GM12878 (cell line): ENCODE measurements around the gene PRKN. TPM values are rescaled to one million over a fixed set of nuclear protein-coding genes. Genes with fewer than 3 reads are reported as not detected.

Experiments used
- ATAC-seq: fragments of 200-7000 bp; cut with Tn5 transposase; 3 replicates; pipeline ENCODE4 v1.9.1; 2020; ENCODE audit warnings: mild to moderate bottlenecking, moderate library complexity
- BruUV-seq: library from RNA; stranded (reverse); fragments of 400-500 nt; replicated peaks from 2 replicates; lab custom pipeline; 2021; lab: Mats Ljungman, UMichigan
- CTCF ChIA-PET: fragments of 300-600 bp; sonication (Branson Sonifier 250); formaldehyde crosslinking; extraction: SDS; loops from one replicate; lab custom pipeline; 2021; ENCODE audit warnings: inconsistent platforms; lab: Yijun Ruan, JAX
- POLR2A ChIA-PET: fragments of 350-600 bp; formaldehyde crosslinking; extraction: SDS; loops from one replicate; lab custom pipeline; 2021; ENCODE audit warnings: inconsistent platforms; lab: Charles Lee
- RAD21 ChIA-PET: fragments of 300-600 bp; sonication (Branson Sonifier 250); formaldehyde crosslinking; loops from one replicate; lab custom pipeline; 2023; ENCODE audit warnings: antibody characterized with exemption; ENCODE audit not compliant: unreplicated experiment; lab: Charles Lee
- SMC1A ChIA-PET: fragments of 300-600 bp; sonication (Branson Sonifier 250); formaldehyde crosslinking; loops from one replicate; lab custom pipeline; 2023; ENCODE audit not compliant: unreplicated experiment, uncharacterized antibody; lab: Charles Lee
- DNase-seq: peaks from one replicate; pipeline ENCODE4 v3.0.0-alpha.2; 2011; ENCODE audit warnings: low read depth, low spot score
- FAIRE-seq: peaks from 3 replicates; lab custom pipeline; 2011; peaks lifted over from hg19 to GRCh38; lab: Jason Lieb, UNC
- H2AFZ ChIP-seq: 2 replicates; pipeline ENCODE4 v1.6.0; 2011; ENCODE audit warnings: low read depth, low read length, control low read depth; ENCODE audit not compliant: control insufficient read depth
- H3K27ac ChIP-seq: 2 replicates; pipeline ENCODE4 v1.5.1; 2011; ENCODE audit warnings: control low read depth; ENCODE audit not compliant: control insufficient read depth, insufficient read depth
- H3K27me3 ChIP-seq, 2 experiments: replicated peaks in 1 of 2; 2 replicates each; pipeline versions ENCODE4 v1.6.0 to v1.6.1; 2011; ENCODE audit warnings: low read length in 1 of 2; ENCODE audit not compliant: control insufficient read depth in 2 of 2, insufficient read depth in 2 of 2
- H3K36me3 ChIP-seq, 2 experiments: 2 replicates each; pipeline ENCODE4 v1.5.1; 2011; ENCODE audit warnings: low read length in 1 of 2; ENCODE audit not compliant: control insufficient read depth in 2 of 2, insufficient read depth in 2 of 2
- H3K4me1 ChIP-seq: 2 replicates; pipeline ENCODE4 v1.6.1; 2011; ENCODE audit warnings: mild to moderate bottlenecking, low read length, moderate library complexity, mixed read lengths; ENCODE audit not compliant: control insufficient read depth, insufficient read depth
- H3K4me2 ChIP-seq: 2 replicates; pipeline ENCODE4 v1.6.0; 2011; ENCODE audit warnings: control low read depth; ENCODE audit not compliant: control insufficient read depth, insufficient read depth
- H3K4me3 ChIP-seq: fragments of 200-600 bp; sonication (generic); 2 replicates; pipeline ENCODE4 v1.5.1; 2016
- H3K79me2 ChIP-seq: 2 replicates; pipeline ENCODE4 v1.6.0; 2011; ENCODE audit warnings: low read length; ENCODE audit not compliant: control insufficient read depth, insufficient read depth
- H3K9ac ChIP-seq: 2 replicates; pipeline ENCODE4 v1.8.0; 2011; ENCODE audit warnings: low read length, control low read depth, mixed read lengths; ENCODE audit not compliant: control insufficient read depth, insufficient read depth
- H3K9me3 ChIP-seq: replicated peaks from 3 replicates; pipeline ENCODE4 v1.5.1; 2011; ENCODE audit warnings: mild to moderate bottlenecking, low read length; ENCODE audit not compliant: control insufficient read depth, insufficient read depth
- H4K20me1 ChIP-seq: 2 replicates; pipeline ENCODE4 v1.6.0; 2011; ENCODE audit not compliant: control insufficient read depth, insufficient read depth
- ATF7 ChIP-seq: fragments of 450-650 bp; IDR thresholded peaks from 2 replicates; pipeline ENCODE4 v1.6.1; 2016; ENCODE audit warnings: low read depth, mild to moderate bottlenecking
- CHD1 ChIP-seq: IDR thresholded peaks from 2 replicates; pipeline ENCODE4 v1.6.1; 2012; ENCODE audit warnings: low read depth, low read length, improper control_type of control experiment
- EED ChIP-seq: sonication (generic); IDR thresholded peaks from 2 replicates; pipeline ENCODE4 v1.6.1; 2016; ENCODE audit warnings: antibody characterized with exemption, low read depth
- KDM1A ChIP-seq: fragments of 200-600 bp; sonication (generic); IDR thresholded peaks from 2 replicates; pipeline ENCODE4 v1.6.1; 2016; ENCODE audit warnings: borderline replicate concordance
- NBN ChIP-seq: fragments of 450-650 bp; IDR thresholded peaks from 2 replicates; pipeline ENCODE4 v1.6.1; 2016
- NFYB ChIP-seq: IDR thresholded peaks from 2 replicates; pipeline ENCODE4 v1.6.1; 2011; ENCODE audit warnings: low read depth, mild to moderate bottlenecking, low read length, improper control_type of control experiment, moderate library complexity; ENCODE audit not compliant: insufficient read depth
- NR2C2 ChIP-seq: IDR thresholded peaks from 2 replicates; pipeline ENCODE4 v1.6.1; 2011; ENCODE audit warnings: borderline replicate concordance, low read depth; ENCODE audit not compliant: control insufficient read depth, insufficient read length
- POLR2A ChIP-seq: IDR thresholded peaks from 2 replicates; pipeline ENCODE4 v1.6.1; 2011; ENCODE audit warnings: low read depth, mild to moderate bottlenecking, low read length
- POU2F2 ChIP-seq: IDR thresholded peaks from 3 replicates; pipeline ENCODE4 v1.6.1; 2011; ENCODE audit warnings: low read depth, mild to moderate bottlenecking, low read length, borderline replicate concordance
- RFX5 ChIP-seq: IDR thresholded peaks from 2 replicates; pipeline ENCODE4 v1.6.1; 2011; ENCODE audit warnings: low read depth, low read length, improper control_type of control experiment
- RUNX3 ChIP-seq: IDR thresholded peaks from 2 replicates; pipeline ENCODE4 v1.6.1; 2012; ENCODE audit warnings: low read length, inconsistent platforms
- TCF3 ChIP-seq: IDR thresholded peaks from 2 replicates; pipeline ENCODE4 v1.6.1; 2012; ENCODE audit warnings: low read depth, mild to moderate bottlenecking, low read length, borderline replicate concordance; ENCODE audit not compliant: insufficient read depth
- ZNF207 ChIP-seq: fragments of 450-650 bp; IDR thresholded peaks from 2 replicates; pipeline ENCODE4 v1.6.1; 2014; ENCODE audit warnings: antibody characterized with exemption, mild to moderate bottlenecking, borderline replicate concordance
- ZNF217 ChIP-seq: fragments of 450-650 bp; IDR thresholded peaks from 2 replicates; pipeline ENCODE4 v1.6.1; 2017; ENCODE audit warnings: antibody characterized with exemption, mild to moderate bottlenecking
- ZNF24 ChIP-seq: fragments of 450-650 bp; IDR thresholded peaks from 2 replicates; pipeline ENCODE4 v1.6.1; 2017; ENCODE audit warnings: antibody characterized with exemption, mild to moderate bottlenecking
- ZSCAN29 ChIP-seq: fragments of 450-650 bp; IDR thresholded peaks from 2 replicates; pipeline ENCODE4 v1.6.1; 2017; ENCODE audit warnings: mild to moderate bottlenecking, moderate library complexity
- WGBS: methylation state at CpG from one replicate; pipeline ENCODE4 v1.1.6; 2016; ENCODE audit warnings: low lambda C conversion rate; ENCODE audit not compliant: insufficient replicate concordance, insufficient coverage; ENCODE audit errors: missing lambda C conversion rate; 5-methylcytosine and 5-hydroxymethylcytosine counted together
- in situ Hi-C: fragments of 300-500 bp; cut with MboI; formaldehyde crosslinking; loops from 9 replicates; pipeline ENCODE4 v1.14.3; 2018; ENCODE audit warnings: mixed read lengths
- intact Hi-C: fragments of 100-400 bp; cut with micrococcal nuclease; formaldehyde crosslinking; loops from one replicate; pipeline ENCODE4 v1.14.2; 2022; ENCODE audit not compliant: unreplicated experiment
- polyA plus RNA-seq, 11 experiments: library from polyadenylated mRNA; depleted of rRNA in 4 of 11; unstranded in 6 of 11; stranded (reverse) in 5 of 11; fragments of >200 nt; fragmentation: Nextera tagmentation in 4 of 11; fragmentation: Illumina TruSeq in 1 of 11; extraction: Ambion mirVana in 4 of 11; extraction: Trizol in 1 of 11; gene quantifications; 1 replicate in 1 of 11; 2 replicates in 10 of 11; pipeline versions ENCODE4 v1.2.1 to v1.2.3, GENCODE V29; 2011 to 2016; ENCODE audit warnings: inconsistent platforms in 2 of 11, missing spikeins in 2 of 11, low read depth in 1 of 11
- total RNA-seq, 4 experiments: library from RNA; depleted of rRNA in 3 of 4; stranded (reverse); fragments of >200 nt in 3 of 4; fragmentation: Illumina TruSeq in 1 of 4; extraction: Trizol in 1 of 4; gene quantifications; 2 replicates each; pipeline versions ENCODE4 v1.2.1 to v1.2.3, GENCODE V29; 2013 to 2021
- TF ChIP-seq, protein P1 (sequence below): fragments of 450-650 bp; IDR thresholded peaks from 2 replicates; pipeline ENCODE4 v1.6.1; 2017; ENCODE audit warnings: mild to moderate bottlenecking, moderate library complexity
- TF ChIP-seq, protein P2 (sequence below): fragments of 450-650 bp; conservative IDR thresholded peaks from 2 replicates; pipeline ENCODE4 v1.6.1; 2017; ENCODE audit warnings: mild to moderate bottlenecking, moderate library complexity
- TF ChIP-seq, protein P3 (sequence below): IDR thresholded peaks from 2 replicates; pipeline ENCODE4 v1.6.1; 2011; ENCODE audit warnings: borderline replicate concordance, low read depth, mild to moderate bottlenecking, moderate library complexity, mixed read lengths, low read length; ENCODE audit not compliant: insufficient read depth; ENCODE audit errors: extremely low read length

Gene PRKN
- total and polyA plus RNA-seq, 10 of the 15 experiments (the other 5 are each of a cell fraction or from before 2014, with no cell fraction given) = 0.06 to 0.09 TPM; not detected in 8

DNA sequence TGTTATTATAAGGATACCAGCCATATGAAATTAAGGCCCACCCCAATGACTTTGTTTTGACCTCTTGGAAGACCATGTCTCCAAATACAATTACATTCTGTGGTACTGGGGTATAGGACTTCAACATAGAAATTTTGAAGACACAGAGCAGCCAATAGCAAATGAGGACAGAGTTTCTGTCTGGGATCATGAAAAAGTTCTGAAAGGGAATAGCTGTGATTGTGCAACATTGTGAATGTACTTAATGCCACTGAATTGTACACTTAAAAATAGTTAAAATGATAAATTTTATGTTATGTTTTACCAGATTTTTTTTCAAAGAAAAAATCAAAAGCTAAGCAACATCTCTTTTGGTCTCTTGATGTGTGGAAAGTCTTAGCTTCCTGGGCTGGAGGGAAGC lies 1426.7 kb downstream of the PRKN start (continued):
- TF ChIP-seq, protein P1, sequence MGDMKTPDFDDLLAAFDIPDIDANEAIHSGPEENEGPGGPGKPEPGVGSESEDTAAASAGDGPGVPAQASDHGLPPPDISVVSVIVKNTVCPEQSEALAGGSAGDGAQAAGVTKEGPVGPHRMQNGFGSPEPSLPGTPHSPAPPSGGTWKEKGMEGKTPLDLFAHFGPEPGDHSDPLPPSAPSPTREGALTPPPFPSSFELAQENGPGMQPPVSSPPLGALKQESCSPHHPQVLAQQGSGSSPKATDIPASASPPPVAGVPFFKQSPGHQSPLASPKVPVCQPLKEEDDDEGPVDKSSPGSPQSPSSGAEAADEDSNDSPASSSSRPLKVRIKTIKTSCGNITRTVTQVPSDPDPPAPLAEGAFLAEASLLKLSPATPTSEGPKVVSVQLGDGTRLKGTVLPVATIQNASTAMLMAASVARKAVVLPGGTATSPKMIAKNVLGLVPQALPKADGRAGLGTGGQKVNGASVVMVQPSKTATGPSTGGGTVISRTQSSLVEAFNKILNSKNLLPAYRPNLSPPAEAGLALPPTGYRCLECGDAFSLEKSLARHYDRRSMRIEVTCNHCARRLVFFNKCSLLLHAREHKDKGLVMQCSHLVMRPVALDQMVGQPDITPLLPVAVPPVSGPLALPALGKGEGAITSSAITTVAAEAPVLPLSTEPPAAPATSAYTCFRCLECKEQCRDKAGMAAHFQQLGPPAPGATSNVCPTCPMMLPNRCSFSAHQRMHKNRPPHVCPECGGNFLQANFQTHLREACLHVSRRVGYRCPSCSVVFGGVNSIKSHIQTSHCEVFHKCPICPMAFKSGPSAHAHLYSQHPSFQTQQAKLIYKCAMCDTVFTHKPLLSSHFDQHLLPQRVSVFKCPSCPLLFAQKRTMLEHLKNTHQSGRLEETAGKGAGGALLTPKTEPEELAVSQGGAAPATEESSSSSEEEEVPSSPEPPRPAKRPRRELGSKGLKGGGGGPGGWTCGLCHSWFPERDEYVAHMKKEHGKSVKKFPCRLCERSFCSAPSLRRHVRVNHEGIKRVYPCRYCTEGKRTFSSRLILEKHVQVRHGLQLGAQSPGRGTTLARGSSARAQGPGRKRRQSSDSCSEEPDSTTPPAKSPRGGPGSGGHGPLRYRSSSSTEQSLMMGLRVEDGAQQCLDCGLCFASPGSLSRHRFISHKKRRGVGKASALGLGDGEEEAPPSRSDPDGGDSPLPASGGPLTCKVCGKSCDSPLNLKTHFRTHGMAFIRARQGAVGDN = no peak

DNA sequence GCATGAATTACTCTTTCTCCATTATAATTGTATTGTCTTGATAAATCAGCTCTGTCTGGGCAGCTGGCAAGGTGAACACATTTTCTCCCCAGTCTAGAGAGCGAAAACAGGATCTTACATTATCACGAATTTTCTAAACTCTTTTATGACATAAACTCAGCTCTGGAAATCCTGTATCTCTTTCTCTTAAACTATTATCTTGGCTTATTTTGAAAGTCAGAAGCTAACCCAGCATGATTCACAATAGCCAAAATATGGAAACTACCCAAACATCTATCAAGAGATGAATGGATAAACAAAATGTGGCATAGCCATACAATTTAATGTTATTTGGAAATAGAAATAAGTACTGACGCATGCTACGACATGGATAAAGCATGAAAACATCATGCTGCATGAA lies 1427.8 kb downstream of the PRKN start:
- Histone ChIP-seq H3K4me2 (no peak overlapping the region), H3K79me2 (no peaks in the 10 kb centered on the region), H3K4me3 (no peak overlapping the region), H3K27me3 (no peaks in the 10 kb centered on the region), H2AFZ (no peak overlapping the region), H3K9me3 (no peaks in the 10 kb centered on the region), H3K9ac (no peak overlapping the region), H4K20me1 (no peaks in the 10 kb centered on the region), H3K36me3 (no peaks in the 10 kb centered on the region), H3K27ac (no peak overlapping the region), H3K4me1 (no peaks in the 10 kb centered on the region)
- BruUV-seq = no TSS peak
- WGBS = 42% methylated on average over 4 of the region's 4 CpGs
- RAD21 ChIA-PET = no interaction called here
- POLR2A ChIA-PET = no interaction called here
- intact Hi-C loops (no loop called here), in situ Hi-C loops (no loop called here)
- FAIRE-seq (no peak), ATAC-seq (no peak), DNase-seq (no peak)
- CTCF ChIA-PET = no interaction called here
- SMC1A ChIA-PET = no interaction called here
- TF ChIP-seq ZNF207 (no peak), ATF7 (no peak), RFX5 (no peak), KDM1A (no peak), ZSCAN29 (no peak), POLR2A (no peak), CHD1 (no peak), POU2F2 (no peak), RUNX3 (no peak), ZNF24 (no peak), NFYB (no peak), NR2C2 (no peak), EED (no peak), NBN (no peak), ZNF217 (no peak), TCF3 (no peak)
- TF ChIP-seq, protein P2, sequence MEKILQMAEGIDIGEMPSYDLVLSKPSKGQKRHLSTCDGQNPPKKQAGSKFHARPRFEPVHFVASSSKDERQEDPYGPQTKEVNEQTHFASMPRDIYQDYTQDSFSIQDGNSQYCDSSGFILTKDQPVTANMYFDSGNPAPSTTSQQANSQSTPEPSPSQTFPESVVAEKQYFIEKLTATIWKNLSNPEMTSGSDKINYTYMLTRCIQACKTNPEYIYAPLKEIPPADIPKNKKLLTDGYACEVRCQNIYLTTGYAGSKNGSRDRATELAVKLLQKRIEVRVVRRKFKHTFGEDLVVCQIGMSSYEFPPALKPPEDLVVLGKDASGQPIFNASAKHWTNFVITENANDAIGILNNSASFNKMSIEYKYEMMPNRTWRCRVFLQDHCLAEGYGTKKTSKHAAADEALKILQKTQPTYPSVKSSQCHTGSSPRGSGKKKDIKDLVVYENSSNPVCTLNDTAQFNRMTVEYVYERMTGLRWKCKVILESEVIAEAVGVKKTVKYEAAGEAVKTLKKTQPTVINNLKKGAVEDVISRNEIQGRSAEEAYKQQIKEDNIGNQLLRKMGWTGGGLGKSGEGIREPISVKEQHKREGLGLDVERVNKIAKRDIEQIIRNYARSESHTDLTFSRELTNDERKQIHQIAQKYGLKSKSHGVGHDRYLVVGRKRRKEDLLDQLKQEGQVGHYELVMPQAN = no peak
- TF ChIP-seq, protein P3, sequence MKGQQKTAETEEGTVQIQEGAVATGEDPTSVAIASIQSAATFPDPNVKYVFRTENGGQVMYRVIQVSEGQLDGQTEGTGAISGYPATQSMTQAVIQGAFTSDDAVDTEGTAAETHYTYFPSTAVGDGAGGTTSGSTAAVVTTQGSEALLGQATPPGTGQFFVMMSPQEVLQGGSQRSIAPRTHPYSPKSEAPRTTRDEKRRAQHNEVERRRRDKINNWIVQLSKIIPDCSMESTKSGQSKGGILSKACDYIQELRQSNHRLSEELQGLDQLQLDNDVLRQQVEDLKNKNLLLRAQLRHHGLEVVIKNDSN = no peak
